ENCODE measurements around the gene RNU1-2. TPM values are rescaled to one million over a fixed set of nuclear protein-coding genes. Genes with fewer than 3 reads are reported as not detected.

Gene RNU1-2
- total RNA-seq, 2 donors from 2014 or later = 2,483 to 3,611 TPM

Small RNA genes within 50 kb of the gene (microRNA-seq; reads per million reads assigned to microRNA genes)
- gene MIR3675 (ENCODE audit: borderline microRNAs expressed) = not detected

Other genes with a start within 250 kb of the RNU1-2 start
- gene RNU1-3, start 229.0 kb upstream of the RNU1-2 start, total RNA-seq = 1,000 to 10,000 TPM; 2,483 to 3,611 TPM
- gene RNU1-4, start 155.5 kb upstream of the RNU1-2 start, total RNA-seq = 1,000 to 10,000 TPM; 2,483 to 3,611 TPM
- gene CROCC, start 26.0 kb downstream of the RNU1-2 start, total RNA-seq = 10 to 100 TPM; 58.4 to 61.8 TPM
- 100 to 1,000 TPM; 120 to 170 TPM for gene MFAP2, start 84.6 kb downstream of the RNU1-2 start, total RNA-seq
- gene ATP13A2, start 115.9 kb downstream of the RNU1-2 start, total RNA-seq = 10 to 100 TPM; 69.4 to 82.6 TPM
- gene SDHB, start 158.1 kb downstream of the RNU1-2 start, total RNA-seq = 10 to 100 TPM; 68.5 to 75.2 TPM
- 1 to 10 TPM; 2.0 to 2.7 TPM for gene PADI2, start 223.5 kb downstream of the RNU1-2 start, total RNA-seq